PC-3 (cell line): ENCODE results near the gene SALL2. TPM values are rescaled to one million over a fixed set of nuclear protein-coding genes. Genes with fewer than 3 reads are reported as not detected.

Experiments
- ATAC-seq: fragments of 200-7000 bp; cut with Tn5 transposase; 2 replicates; pipeline ENCODE4 v1.9.1; 2020; ENCODE audit warnings: mild to moderate bottlenecking, moderate library complexity
- BruUV-seq: library from RNA; stranded (reverse); fragments of 400-500 nt; replicated peaks from 2 replicates; lab custom pipeline; 2021; lab: Mats Ljungman, UMichigan
- CTCF ChIA-PET: fragments of 300-600 bp; sonication (Branson Sonifier 250); formaldehyde crosslinking; loops from one replicate; lab custom pipeline; 2022; ENCODE audit warnings: antibody characterized with exemption; lab: Charles Lee
- POLR2A ChIA-PET: fragments of 300-600 bp; sonication (Branson Sonifier 250); formaldehyde crosslinking; loops from one replicate; lab custom pipeline; 2022; ENCODE audit warnings: antibody characterized with exemption; ENCODE audit not compliant: unreplicated experiment; lab: Charles Lee
- DNase-seq: peaks from one replicate; pipeline ENCODE4 v3.0.0-alpha.2; 2015
- H2AFZ ChIP-seq: fragments of 300-600 bp; sonication (generic); 2 replicates; pipeline ENCODE4 v1.6.0; 2016; ENCODE audit warnings: antibody characterized with exemption, low read length
- H3F3A ChIP-seq: fragments of 300-600 bp; sonication (generic); one replicate; pipeline ENCODE4 v1.6.0; 2017; ENCODE audit warnings: antibody characterized with exemption, low read length, control low read depth, mild to moderate bottlenecking; ENCODE audit not compliant: unreplicated experiment
- H3K27ac ChIP-seq: fragments of 300-600 bp; sonication (generic); 2 replicates; pipeline ENCODE4 v1.5.1; 2016; ENCODE audit warnings: mild to moderate bottlenecking, low read length
- H3K27me3 ChIP-seq: fragments of 300-600 bp; sonication (generic); 2 replicates; pipeline ENCODE4 v1.6.1; 2016; ENCODE audit warnings: low read length, mixed read lengths
- H3K36me3 ChIP-seq: fragments of 300-600 bp; sonication (generic); 2 replicates; pipeline ENCODE4 v1.6.1; 2016; ENCODE audit warnings: low read depth, mixed run types, low read length, mixed read lengths
- H3K4me1 ChIP-seq: fragments of 300-600 bp; sonication (generic); 2 replicates; pipeline ENCODE4 v1.5.1; 2016; ENCODE audit warnings: low read length; ENCODE audit not compliant: insufficient read depth
- H3K4me2 ChIP-seq: fragments of 300-600 bp; sonication (generic); 2 replicates; pipeline ENCODE4 v1.6.0; 2016; ENCODE audit warnings: low read length
- H3K4me3 ChIP-seq: fragments of 300-600 bp; sonication (generic); 2 replicates; pipeline ENCODE4 v1.5.1; 2016; ENCODE audit warnings: mild to moderate bottlenecking, low read length, mixed read lengths
- H3K79me2 ChIP-seq: fragments of 300-600 bp; sonication (generic); 2 replicates; pipeline ENCODE4 v1.6.1; 2017; ENCODE audit warnings: low read length, mixed read lengths
- H3K9ac ChIP-seq: fragments of 300-600 bp; sonication (generic); 2 replicates; pipeline ENCODE4 v1.6.0; 2016; ENCODE audit warnings: mild to moderate bottlenecking, low read length
- H3K9me2 ChIP-seq: fragments of 300-600 bp; sonication (generic); replicated peaks from 2 replicates; pipeline ENCODE4 v1.6.1; 2016; ENCODE audit warnings: mixed run types, low read length, mixed read lengths
- H3K9me3 ChIP-seq: fragments of 300-600 bp; sonication (generic); 2 replicates; pipeline ENCODE4 v1.6.1; 2016; ENCODE audit warnings: low read length, mixed read lengths
- H4K20me1 ChIP-seq: fragments of 300-600 bp; sonication (generic); 2 replicates; pipeline ENCODE4 v1.6.1; 2016; ENCODE audit warnings: low read length, mixed read lengths
- CTCF ChIP-seq: fragments of 300-600 bp; sonication (generic); conservative IDR thresholded peaks from 2 replicates; pipeline ENCODE4 v1.5.1; 2017; ENCODE audit warnings: antibody characterized with exemption, low read depth, mild to moderate bottlenecking, low read length
- EZH2 ChIP-seq: fragments of 300-600 bp; sonication (generic); IDR thresholded peaks from one replicate; pipeline ENCODE4 v1.6.1; 2017; ENCODE audit warnings: antibody characterized with exemption, mild to moderate bottlenecking, low read length; ENCODE audit not compliant: unreplicated experiment
- EZH2phosphoT487 ChIP-seq: fragments of 300-600 bp; sonication (generic); IDR thresholded peaks from 2 replicates; pipeline ENCODE4 v1.6.1; 2018; ENCODE audit warnings: mild to moderate bottlenecking, antibody characterized with exemption, low read length, borderline replicate concordance
- intact Hi-C: fragments of 100-400 bp; cut with micrococcal nuclease; formaldehyde crosslinking; loops from 2 replicates; pipeline ENCODE4 v1.9.0; 2023
- total RNA-seq: library from RNA; depleted of rRNA; stranded (reverse); fragments of >200 nt; gene quantifications from 2 replicates; pipeline ENCODE4 v1.2.3, GENCODE V29; 2014

SALL2 gene
- total RNA-seq, 1 experiment from 2014 or later = 4.1 TPM

- POLR2A ChIA-PET = interaction anchor here (0.6 kb wide), 2 partner anchors 58 to 79 kb away, joined by 4 to 7 read pairs; partner anchors contain the start of gene RAB2B
- no peak for ATAC-seq
Observed at GRCh38 chr14:21534576-21534975, 8.4 kb upstream of the SALL2 start.

GRCh38 chr14:21533294-21533693 is 7.1 kb upstream of the SALL2 start:
- intact Hi-C loops = no loop called here
- POLR2A ChIA-PET = interaction anchor here (0.6 kb wide), 1 partner anchor 31 kb away, joined by 3 read pairs; no protein-coding TSS in a partner anchor

More at GRCh38 chr14:21534576-21534975, 8.4 kb upstream of the SALL2 start:
- no peak for TF ChIP-seq EZH2phosphoT487
- TF ChIP-seq EZH2 = no peak
- TF ChIP-seq CTCF = no peak
- CTCF ChIA-PET = interaction anchor here (0.6 kb wide), 1 partner anchor 9 kb away, joined by 4 read pairs; the partner anchor contains the start of gene SALL2
- H2AFZ ChIP-seq = no peak overlapping the region
- no peaks in the 10 kb centered on the region for H3K9me2 ChIP-seq
- peaks cover 45% of the 10 kb centered on the region for H3K27me3 ChIP-seq
- intact Hi-C loops = no loop called here
- no peak overlapping the region for H3K4me2 ChIP-seq
- no TSS peak for BruUV-seq
- H3K79me2 ChIP-seq = no peaks in the 10 kb centered on the region
- DNase-seq = no peak
- H3K27ac ChIP-seq = no peak overlapping the region
- H3K36me3 ChIP-seq = no peaks in the 10 kb centered on the region
- H3K4me1 ChIP-seq = no peaks in the 10 kb centered on the region
- H4K20me1 ChIP-seq = no peaks in the 10 kb centered on the region
- no peaks in the 10 kb centered on the region for H3F3A ChIP-seq
- H3K4me3 ChIP-seq = no peak overlapping the region
- no peaks in the 10 kb centered on the region for H3K9me3 ChIP-seq
- no peak overlapping the region for H3K9ac ChIP-seq

More at GRCh38 chr14:21533294-21533693, 7.1 kb upstream of the SALL2 start:
- H3K9me2 ChIP-seq = no peaks in the 10 kb centered on the region
- H3K4me1 ChIP-seq = peaks cover 11% of the 10 kb centered on the region
- H3K27ac ChIP-seq = no peak overlapping the region
- no peak overlapping the region for H3K4me3 ChIP-seq
- H3K4me2 ChIP-seq = no peak overlapping the region
- no peak overlapping the region for H3K9ac ChIP-seq
- H3F3A ChIP-seq = no peaks in the 10 kb centered on the region
- no peak for TF ChIP-seq CTCF
- TF ChIP-seq EZH2 = no peak
- no peak for TF ChIP-seq EZH2phosphoT487
- ATAC-seq = no peak
- H3K27me3 ChIP-seq = peaks cover 38% of the 10 kb centered on the region
- H4K20me1 ChIP-seq = no peaks in the 10 kb centered on the region
- CTCF ChIA-PET = no interaction called here
- no peak for DNase-seq
- BruUV-seq = no TSS peak
- H3K79me2 ChIP-seq = no peaks in the 10 kb centered on the region
- no peaks in the 10 kb centered on the region for H3K36me3 ChIP-seq
- no peaks in the 10 kb centered on the region for H3K9me3 ChIP-seq
- H2AFZ ChIP-seq = no peak overlapping the region
